ENCODE measurements around the gene C14orf132.

DNA sequence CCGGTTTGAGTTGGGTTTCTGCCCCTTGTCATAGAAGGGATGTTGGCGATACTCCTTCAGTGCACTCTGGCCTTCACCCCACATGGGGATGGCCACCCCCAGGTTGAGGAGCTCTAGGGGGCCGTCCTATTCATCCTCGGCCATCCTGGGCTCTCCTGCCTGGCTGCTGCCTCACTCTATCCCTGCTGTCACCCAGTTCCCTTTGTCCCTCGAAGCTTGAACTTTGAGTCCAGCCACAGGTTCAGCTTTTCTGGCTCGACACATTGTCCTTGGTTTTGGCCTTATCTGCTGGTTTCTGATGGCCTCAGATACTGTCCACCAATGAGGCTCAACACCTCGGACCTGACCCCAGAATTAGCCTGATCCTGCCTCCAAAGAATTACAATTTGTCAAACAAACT is 58.6 kb downstream of the C14orf132 start:
- no peak for TF ChIP-seq POLR2AphosphoS5 (IDR thresholded peaks at IDR 0.05)
- TF ChIP-seq, protein P1, sequence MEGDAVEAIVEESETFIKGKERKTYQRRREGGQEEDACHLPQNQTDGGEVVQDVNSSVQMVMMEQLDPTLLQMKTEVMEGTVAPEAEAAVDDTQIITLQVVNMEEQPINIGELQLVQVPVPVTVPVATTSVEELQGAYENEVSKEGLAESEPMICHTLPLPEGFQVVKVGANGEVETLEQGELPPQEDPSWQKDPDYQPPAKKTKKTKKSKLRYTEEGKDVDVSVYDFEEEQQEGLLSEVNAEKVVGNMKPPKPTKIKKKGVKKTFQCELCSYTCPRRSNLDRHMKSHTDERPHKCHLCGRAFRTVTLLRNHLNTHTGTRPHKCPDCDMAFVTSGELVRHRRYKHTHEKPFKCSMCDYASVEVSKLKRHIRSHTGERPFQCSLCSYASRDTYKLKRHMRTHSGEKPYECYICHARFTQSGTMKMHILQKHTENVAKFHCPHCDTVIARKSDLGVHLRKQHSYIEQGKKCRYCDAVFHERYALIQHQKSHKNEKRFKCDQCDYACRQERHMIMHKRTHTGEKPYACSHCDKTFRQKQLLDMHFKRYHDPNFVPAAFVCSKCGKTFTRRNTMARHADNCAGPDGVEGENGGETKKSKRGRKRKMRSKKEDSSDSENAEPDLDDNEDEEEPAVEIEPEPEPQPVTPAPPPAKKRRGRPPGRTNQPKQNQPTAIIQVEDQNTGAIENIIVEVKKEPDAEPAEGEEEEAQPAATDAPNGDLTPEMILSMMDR (IDR thresholded peaks at IDR 0.05), result no peak
